ENCODE measurements around the gene ZFYVE26.

The ZFYVE26 gene

GRCh38 chr14:67851785-67852410, 35.5 kb upstream of the ZFYVE26 start:
- no peak for DNase-seq (ENCODE audit: low read depth, low spot score)
- Histone ChIP-seq H3K9ac (ENCODE audit: insufficient read length, low read depth) (no peak overlapping the region), H3K36me3 (ENCODE audit: insufficient read depth, insufficient read length, low read length) (no peaks in the 10 kb centered on the region), H3K27me3 (ENCODE audit: insufficient read depth, insufficient read length) (no peaks in the 10 kb centered on the region), H3K4me3 (ENCODE audit: insufficient read length, low read depth) (no peak overlapping the region), H3K9me3 (ENCODE audit: insufficient read depth, low read length) (no peaks in the 10 kb centered on the region), H3K4me1 (ENCODE audit: insufficient read depth, insufficient read length) (no peaks in the 10 kb centered on the region)
- TF ChIP-seq SUZ12 (IDR thresholded peaks at IDR 0.05; ENCODE audit: extremely low read depth, insufficient read depth, insufficient read length) (no peak), ZNF274 (IDR thresholded peaks at IDR 0.05; ENCODE audit: low read depth, low read length) (no peak), YY1 (IDR thresholded peaks at IDR 0.05; ENCODE audit: insufficient read depth, insufficient read length) (no peak)

- Histone ChIP-seq H3K4me3 (ENCODE audit: insufficient read length, low read depth) (no peak overlapping the region), H3K36me3 (ENCODE audit: insufficient read depth, insufficient read length, low read length) (no peaks in the 10 kb centered on the region), H3K4me1 (ENCODE audit: insufficient read depth, insufficient read length) (no peaks in the 10 kb centered on the region), H3K27me3 (ENCODE audit: insufficient read depth, insufficient read length) (no peaks in the 10 kb centered on the region), H3K9ac (ENCODE audit: insufficient read length, low read depth) (no peak overlapping the region), H3K9me3 (ENCODE audit: insufficient read depth, low read length) (no peaks in the 10 kb centered on the region; the same call in 1 of the 2 replicates)
- DNase-seq (ENCODE audit: low read depth, low spot score), result no peak
- no peak for TF ChIP-seq SUZ12 (IDR thresholded peaks at IDR 0.05; ENCODE audit: extremely low read depth, insufficient read depth, insufficient read length)
- TF ChIP-seq YY1 (IDR thresholded peaks at IDR 0.05; ENCODE audit: insufficient read depth, insufficient read length), result no peak
- no peak for TF ChIP-seq ZNF274 (IDR thresholded peaks at IDR 0.05; ENCODE audit: low read depth, low read length)
These were observed 33.9 kb upstream of the ZFYVE26 start for GRCh38 chr14:67850066-67850830.

- TF ChIP-seq SUZ12 (IDR thresholded peaks at IDR 0.05; ENCODE audit: extremely low read depth, insufficient read depth, insufficient read length) (no peak), ZNF274 (IDR thresholded peaks at IDR 0.05; ENCODE audit: low read depth, low read length) (no peak), YY1 (IDR thresholded peaks at IDR 0.05; ENCODE audit: insufficient read depth, insufficient read length) (no peak)
- H3K27me3 ChIP-seq (ENCODE audit: insufficient read depth, insufficient read length), result no peaks in the 10 kb centered on the region
- H3K36me3 ChIP-seq (ENCODE audit: insufficient read depth, insufficient read length, low read length), result no peaks in the 10 kb centered on the region
- DNase-seq (ENCODE audit: low read depth, low spot score), result no peak
- no peaks in the 10 kb centered on the region for H3K4me1 ChIP-seq (ENCODE audit: insufficient read depth, insufficient read length)
- no peak overlapping the region for H3K4me3 ChIP-seq (ENCODE audit: insufficient read length, low read depth)
- H3K9ac ChIP-seq (ENCODE audit: insufficient read length, low read depth), result no peak overlapping the region
- H3K9me3 ChIP-seq (ENCODE audit: insufficient read depth, low read length), result no peaks in the 10 kb centered on the region; the same call in 1 of the 2 replicates
These were observed 29.7 kb upstream of the ZFYVE26 start for GRCh38 chr14:67846029-67846610.

- Histone ChIP-seq H3K36me3 (ENCODE audit: insufficient read depth, insufficient read length, low read length) (peaks cover 5% of the 10 kb centered on the region), H3K4me1 (ENCODE audit: insufficient read depth, insufficient read length) (no peaks in the 10 kb centered on the region), H3K9ac (ENCODE audit: insufficient read length, low read depth) (no peak overlapping the region), H3K9me3 (ENCODE audit: insufficient read depth, low read length) (no peaks in the 10 kb centered on the region), H3K27me3 (ENCODE audit: insufficient read depth, insufficient read length) (no peaks in the 10 kb centered on the region), H3K4me3 (ENCODE audit: insufficient read length, low read depth) (no peak overlapping the region)
- DNase-seq (ENCODE audit: low read depth, low spot score), result peak; percentile 38
- no peak for TF ChIP-seq SUZ12 (IDR thresholded peaks at IDR 0.05; ENCODE audit: extremely low read depth, insufficient read depth, insufficient read length)
- no peak for TF ChIP-seq ZNF274 (IDR thresholded peaks at IDR 0.05; ENCODE audit: low read depth, low read length)
- no peak for TF ChIP-seq YY1 (IDR thresholded peaks at IDR 0.05; ENCODE audit: insufficient read depth, insufficient read length)
These were observed 20.7 kb upstream of the ZFYVE26 start for GRCh38 chr14:67837011-67837624.

- Histone ChIP-seq H3K4me3 (ENCODE audit: insufficient read length, low read depth) (no peak overlapping the region), H3K36me3 (ENCODE audit: insufficient read depth, insufficient read length, low read length) (peaks cover 5% of the 10 kb centered on the region), H3K9me3 (ENCODE audit: insufficient read depth, low read length) (no peaks in the 10 kb centered on the region), H3K27me3 (ENCODE audit: insufficient read depth, insufficient read length) (no peaks in the 10 kb centered on the region), H3K4me1 (ENCODE audit: insufficient read depth, insufficient read length) (no peaks in the 10 kb centered on the region), H3K9ac (ENCODE audit: insufficient read length, low read depth) (no peak overlapping the region)
- DNase-seq (ENCODE audit: low read depth, low spot score), result no peak
- TF ChIP-seq ZNF274 (IDR thresholded peaks at IDR 0.05; ENCODE audit: low read depth, low read length) (no peak), SUZ12 (IDR thresholded peaks at IDR 0.05; ENCODE audit: extremely low read depth, insufficient read depth, insufficient read length) (no peak), YY1 (IDR thresholded peaks at IDR 0.05; ENCODE audit: insufficient read depth, insufficient read length) (no peak)
These were observed 19.2 kb upstream of the ZFYVE26 start for GRCh38 chr14:67835596-67835995.

GRCh38 chr14:67833403-67833802, 17.0 kb upstream of the ZFYVE26 start:
- Histone ChIP-seq H3K36me3 (ENCODE audit: insufficient read depth, insufficient read length, low read length) (peaks cover 5% of the 10 kb centered on the region), H3K9ac (ENCODE audit: insufficient read length, low read depth) (no peak overlapping the region), H3K4me1 (ENCODE audit: insufficient read depth, insufficient read length) (no peaks in the 10 kb centered on the region), H3K27me3 (ENCODE audit: insufficient read depth, insufficient read length) (no peaks in the 10 kb centered on the region), H3K4me3 (ENCODE audit: insufficient read length, low read depth) (no peak overlapping the region), H3K9me3 (ENCODE audit: insufficient read depth, low read length) (no peaks in the 10 kb centered on the region)
- no peak for DNase-seq (ENCODE audit: low read depth, low spot score)
- TF ChIP-seq ZNF274 (IDR thresholded peaks at IDR 0.05; ENCODE audit: low read depth, low read length), result no peak
- TF ChIP-seq SUZ12 (IDR thresholded peaks at IDR 0.05; ENCODE audit: extremely low read depth, insufficient read depth, insufficient read length), result no peak
- TF ChIP-seq YY1 (IDR thresholded peaks at IDR 0.05; ENCODE audit: insufficient read depth, insufficient read length), result no peak

- TF ChIP-seq YY1 (IDR thresholded peaks at IDR 0.05; ENCODE audit: insufficient read depth, insufficient read length) (no peak), SUZ12 (IDR thresholded peaks at IDR 0.05; ENCODE audit: extremely low read depth, insufficient read depth, insufficient read length) (no peak), ZNF274 (IDR thresholded peaks at IDR 0.05; ENCODE audit: low read depth, low read length) (no peak)
- Histone ChIP-seq H3K27me3 (ENCODE audit: insufficient read depth, insufficient read length) (no peaks in the 10 kb centered on the region), H3K4me3 (ENCODE audit: insufficient read length, low read depth) (no peak overlapping the region), H3K36me3 (ENCODE audit: insufficient read depth, insufficient read length, low read length) (peaks cover 5% of the 10 kb centered on the region), H3K9ac (ENCODE audit: insufficient read length, low read depth) (no peak overlapping the region), H3K9me3 (ENCODE audit: insufficient read depth, low read length) (no peaks in the 10 kb centered on the region), H3K4me1 (ENCODE audit: insufficient read depth, insufficient read length) (no peaks in the 10 kb centered on the region)
- no peak for DNase-seq (ENCODE audit: low read depth, low spot score)
These were observed 14.7 kb upstream of the ZFYVE26 start for GRCh38 chr14:67831113-67831512.
